Measurements from ENCODE around the gene CCDC70. TPM values are rescaled to one million over a fixed set of nuclear protein-coding genes. Genes with fewer than 3 reads are reported as not detected.

The CCDC70 gene
- total and polyA plus RNA-seq, 2 of the 8 experiments (the other 6 are each of a cell fraction or from before 2014, with no cell fraction given), result not detected

GRCh38 chr13:51894239-51894638 is 32.5 kb downstream of the CCDC70 start (continued):
- TF ChIP-seq ATF3 (IDR thresholded peaks at IDR 0.05; ENCODE audit: insufficient read depth, low read depth, low read length), result no peak
- no peak for TF ChIP-seq EP300 (IDR thresholded peaks at IDR 0.05; ENCODE audit: borderline replicate concordance in 1 of 2, low read depth in 2 of 2, low read length in 2 of 2)
- no peak for TF ChIP-seq SP4 (IDR thresholded peaks at IDR 0.05; ENCODE audit: low read length)
- no peak for TF ChIP-seq KDM1A (IDR thresholded peaks at IDR 0.05; ENCODE audit: borderline replicate concordance, low read length)
- no peak for TF ChIP-seq POU5F1 (IDR thresholded peaks at IDR 0.05; ENCODE audit: low read depth, low read length)

Measured in H1 (cell line).